Measurements from ENCODE around the gene TFAP2E. TPM values are rescaled to one million over a fixed set of nuclear protein-coding genes. Genes with fewer than 3 reads are reported as not detected.

Gene TFAP2E
- total RNA-seq, 1 donor, result 0.18 TPM

DNA sequence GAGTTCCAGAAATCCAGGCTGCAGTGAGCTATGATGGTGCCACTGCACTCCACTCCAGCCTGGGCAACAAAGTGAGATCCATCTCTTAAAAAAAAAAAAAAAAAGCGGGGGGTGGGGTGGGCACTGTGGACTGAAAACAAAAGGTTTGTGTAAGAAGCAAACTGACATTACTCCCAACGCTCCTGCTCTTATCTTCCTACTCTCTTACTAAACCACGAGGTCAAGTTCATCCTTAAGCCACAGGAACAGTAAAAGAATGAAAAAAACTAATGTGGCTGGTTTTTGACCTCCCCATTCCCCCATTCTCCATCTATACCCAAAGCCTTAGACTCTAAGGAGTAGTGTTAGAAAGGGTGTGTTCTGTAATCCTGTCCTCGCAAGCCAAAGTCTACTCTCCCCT is 30.8 kb downstream of the TFAP2E start:
- no peak for DNase-seq (ENCODE audit: low read depth)
- TF ChIP-seq, protein P1, sequence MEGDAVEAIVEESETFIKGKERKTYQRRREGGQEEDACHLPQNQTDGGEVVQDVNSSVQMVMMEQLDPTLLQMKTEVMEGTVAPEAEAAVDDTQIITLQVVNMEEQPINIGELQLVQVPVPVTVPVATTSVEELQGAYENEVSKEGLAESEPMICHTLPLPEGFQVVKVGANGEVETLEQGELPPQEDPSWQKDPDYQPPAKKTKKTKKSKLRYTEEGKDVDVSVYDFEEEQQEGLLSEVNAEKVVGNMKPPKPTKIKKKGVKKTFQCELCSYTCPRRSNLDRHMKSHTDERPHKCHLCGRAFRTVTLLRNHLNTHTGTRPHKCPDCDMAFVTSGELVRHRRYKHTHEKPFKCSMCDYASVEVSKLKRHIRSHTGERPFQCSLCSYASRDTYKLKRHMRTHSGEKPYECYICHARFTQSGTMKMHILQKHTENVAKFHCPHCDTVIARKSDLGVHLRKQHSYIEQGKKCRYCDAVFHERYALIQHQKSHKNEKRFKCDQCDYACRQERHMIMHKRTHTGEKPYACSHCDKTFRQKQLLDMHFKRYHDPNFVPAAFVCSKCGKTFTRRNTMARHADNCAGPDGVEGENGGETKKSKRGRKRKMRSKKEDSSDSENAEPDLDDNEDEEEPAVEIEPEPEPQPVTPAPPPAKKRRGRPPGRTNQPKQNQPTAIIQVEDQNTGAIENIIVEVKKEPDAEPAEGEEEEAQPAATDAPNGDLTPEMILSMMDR (IDR thresholded peaks at IDR 0.05; ENCODE audit: insufficient read depth, low read length), result no peak
- H3K4me3 ChIP-seq (ENCODE audit: low read depth, low read length), result no peak overlapping the region

DNA sequence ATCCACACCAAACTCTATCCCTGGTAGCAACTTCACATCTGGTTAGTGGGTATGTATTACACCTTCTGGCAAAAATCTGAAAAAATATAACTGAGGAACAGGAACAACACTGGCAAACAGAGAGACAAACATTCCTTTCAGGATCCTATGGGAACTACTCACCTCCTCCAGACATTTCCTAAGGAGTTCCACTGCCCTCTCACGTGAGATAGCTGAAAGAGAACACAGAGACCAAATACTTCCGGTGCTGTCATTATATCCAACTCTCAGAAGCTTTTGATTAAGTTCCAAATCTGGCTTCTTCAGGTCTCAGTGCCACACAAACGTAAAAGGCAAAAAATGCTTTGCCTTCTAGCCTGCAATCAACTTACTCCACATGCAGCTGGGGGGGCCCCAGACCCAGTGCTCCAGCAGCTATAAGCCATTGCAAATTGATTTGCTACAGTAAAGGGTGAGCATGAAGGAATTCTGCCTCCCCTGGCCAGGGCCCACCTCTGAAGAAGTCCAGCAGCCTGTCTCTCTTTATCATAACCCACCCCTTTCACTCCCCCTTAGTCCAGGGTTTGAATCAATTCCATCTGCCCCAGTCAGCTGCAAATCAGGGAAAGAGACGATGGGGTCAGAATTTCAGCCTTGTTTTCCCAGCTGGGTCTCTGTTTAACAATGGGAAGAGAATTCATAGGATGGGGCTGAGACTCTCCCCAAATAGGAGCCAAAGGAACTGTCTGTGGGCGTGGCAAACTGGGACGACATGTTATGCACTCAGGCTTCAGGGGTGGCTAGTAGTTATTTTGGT is 32.2 kb downstream of the TFAP2E start:
- TF ChIP-seq, protein P1 (IDR thresholded peaks at IDR 0.05; ENCODE audit: insufficient read depth, low read length), result no peak
- DNase-seq (ENCODE audit: low read depth), result no peak
- H3K4me3 ChIP-seq (ENCODE audit: low read depth, low read length), result no peak overlapping the region

DNA sequence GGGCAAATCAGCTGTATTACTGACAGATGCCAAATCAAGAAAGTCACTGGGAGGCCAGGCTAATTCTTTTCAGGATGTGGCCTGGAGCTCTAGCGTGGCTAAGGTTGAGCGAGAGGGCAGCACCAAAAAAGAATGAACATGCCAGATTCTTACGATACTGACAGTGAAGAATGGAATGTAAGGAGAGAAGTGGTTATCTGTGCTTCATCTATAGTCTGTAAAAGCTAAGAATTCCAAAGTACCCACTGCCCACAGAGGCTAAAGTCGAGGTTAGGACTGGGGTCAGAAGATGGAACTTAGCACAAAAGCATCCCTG is 32.7 kb downstream of the TFAP2E start:
- H3K4me3 ChIP-seq (ENCODE audit: low read depth, low read length), result no peak overlapping the region
- no peak for DNase-seq (ENCODE audit: low read depth)
- TF ChIP-seq, protein P1 (IDR thresholded peaks at IDR 0.05; ENCODE audit: insufficient read depth, low read length), result no peak

DNA sequence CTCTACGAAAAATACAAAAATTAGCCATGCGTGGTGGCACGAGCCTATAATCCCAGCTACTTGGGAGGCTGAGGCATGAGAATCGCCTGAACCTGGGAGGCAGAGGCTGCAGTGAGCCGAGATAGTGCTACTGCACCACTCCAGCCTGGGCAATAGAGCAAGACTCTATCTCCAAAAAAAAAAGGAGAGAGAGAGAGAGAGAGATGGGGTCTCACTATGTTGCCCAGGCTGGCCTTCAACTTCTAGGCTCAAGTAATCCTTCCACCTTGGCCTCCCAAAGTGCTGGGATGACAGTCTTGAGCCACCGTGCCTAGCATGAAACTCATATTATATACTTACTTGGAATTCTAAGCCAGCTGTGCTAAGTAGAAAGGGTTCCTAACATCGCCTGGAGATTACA is 38.5 kb downstream of the TFAP2E start:
- DNase-seq (ENCODE audit: low read depth), result no peak
- TF ChIP-seq, protein P1 (IDR thresholded peaks at IDR 0.05; ENCODE audit: insufficient read depth, low read length), result no peak
- H3K4me3 ChIP-seq (ENCODE audit: low read depth, low read length), result no peak overlapping the region

DNA sequence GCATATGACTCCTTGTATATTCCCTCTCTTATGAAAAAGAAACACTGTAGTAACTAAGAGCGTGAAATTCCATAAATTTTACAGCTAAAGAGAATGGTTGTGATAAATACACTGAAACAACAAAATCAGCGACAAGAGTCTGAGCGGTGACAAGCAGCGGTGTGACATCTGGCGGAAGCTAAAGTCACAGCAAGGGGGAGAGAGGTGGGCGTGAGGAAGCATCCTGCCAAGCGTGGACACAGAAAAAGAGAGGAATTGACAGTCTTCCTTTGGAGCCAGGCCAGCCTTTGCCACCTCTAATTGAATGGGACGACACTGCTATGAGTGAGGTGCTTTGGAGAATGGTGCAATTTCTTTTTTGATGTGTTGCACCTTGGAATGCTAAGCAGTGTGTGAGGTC is 42.3 kb downstream of the TFAP2E start:
- no peak overlapping the region for H3K4me3 ChIP-seq (ENCODE audit: low read depth, low read length)
- no peak for DNase-seq (ENCODE audit: low read depth)
- TF ChIP-seq, protein P1 (IDR thresholded peaks at IDR 0.05; ENCODE audit: insufficient read depth, low read length), result no peak

DNA sequence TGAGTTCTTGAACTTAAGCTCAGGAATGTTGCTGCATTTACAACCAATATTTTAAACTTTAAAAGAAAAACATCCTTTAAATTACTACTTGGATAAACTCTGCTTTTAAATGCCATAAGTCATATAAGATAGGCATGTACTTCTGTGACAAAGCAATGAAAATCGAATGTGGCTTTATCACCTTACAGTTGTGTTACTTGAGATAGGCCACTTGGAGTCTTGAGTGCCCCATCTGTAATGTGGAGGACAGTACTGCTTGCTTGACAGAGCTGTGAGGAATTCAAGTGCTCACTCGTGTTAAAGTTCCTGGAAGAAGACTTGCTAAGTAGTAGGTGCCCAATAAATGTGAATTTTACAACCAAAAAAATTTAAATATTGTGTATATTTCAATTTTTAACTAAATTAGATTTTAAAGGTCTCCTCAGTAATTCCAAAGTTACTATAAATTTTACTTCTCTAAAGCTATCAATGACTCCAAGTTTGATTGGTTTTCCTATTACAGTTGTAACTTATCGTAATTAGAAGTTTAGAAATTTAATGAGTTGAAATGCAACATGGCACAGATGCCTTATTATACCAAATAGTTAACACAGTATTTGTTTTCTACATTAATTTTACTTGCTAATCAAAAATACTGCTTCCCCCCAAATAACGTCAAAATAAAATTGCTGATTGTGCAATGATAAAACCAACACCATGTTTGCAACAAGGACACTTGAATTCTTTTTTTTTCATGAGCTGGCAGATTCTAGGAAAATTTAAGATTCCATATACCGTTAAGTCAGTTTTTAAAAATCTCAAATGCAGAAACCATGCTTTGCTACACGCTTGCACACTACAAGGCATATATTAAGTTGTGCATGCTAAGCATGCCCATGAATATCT is 46.4 kb downstream of the TFAP2E start:
- TF ChIP-seq, protein P1 (IDR thresholded peaks at IDR 0.05; ENCODE audit: insufficient read depth, low read length), result no peak
- DNase-seq (ENCODE audit: low read depth), result no peak
- H3K4me3 ChIP-seq (ENCODE audit: low read depth, low read length), result no peak overlapping the region

Data from fibroblast of the aortic adventitia (primary cell).